ENCODE results near the gene SH3BGR. TPM values are rescaled to one million over a fixed set of nuclear protein-coding genes. Genes with fewer than 3 reads are reported as not detected.

SH3BGR gene
- total and polyA plus RNA-seq, 7 experiments from 2014 or later, result 0.94 to 3.7 (median 1.7) TPM

- H3K27ac Mint-ChIP-seq, result peak overlapping the region in 1 of 9 donors; percentile 19
Measured at GRCh38 chr21:39531064-39531463, 79.3 kb downstream of the SH3BGR start.

GRCh38 chr21:39531840-39532239 is 80.1 kb downstream of the SH3BGR start:
- H3K27ac Mint-ChIP-seq, result no peak overlapping the region
- POLR2A ChIA-PET, result no interaction called here
- DNase-seq (no peak), ATAC-seq (no peak)
- Histone ChIP-seq H3K36me3 (ENCODE audit: control insufficient read depth in 2 of 3, insufficient read depth in 3 of 3, low read length in 3 of 3) (no peaks in the 10 kb centered on the region), H3K27ac (ENCODE audit: low read depth, low read length) (no peak overlapping the region), H3K27me3 (ENCODE audit: control insufficient read depth in 2 of 2, insufficient read depth in 2 of 2, low read length in 2 of 2) (no peaks in the 10 kb centered on the region), H3K9me3 (ENCODE audit: control insufficient read depth in 2 of 3, low read length in 3 of 3) (no peaks in the 10 kb centered on the region), H3K4me3 (ENCODE audit: low read length) (no peak overlapping the region), H3K4me1 (ENCODE audit: control insufficient read depth in 2 of 2, insufficient read depth in 2 of 2, low read length in 2 of 2) (no peaks in the 10 kb centered on the region)
- H3K36me3 Mint-ChIP-seq, result no peaks in the 10 kb centered on the region
- CTCF ChIA-PET, result no interaction called here
- H3K9me3 Mint-ChIP-seq, result no peaks in the 10 kb centered on the region
- H3K27me3 Mint-ChIP-seq, result peaks cover 0 to 30% (median 23%) of the 10 kb centered on the region in 5 donors
- peaks cover 0 to 2% (median 0%) of the 10 kb centered on the region in 7 donors for H3K4me1 Mint-ChIP-seq
- no peak overlapping the region for H3K4me3 Mint-ChIP-seq
- intact Hi-C loops (cut with micrococcal nuclease), result no loop called here

More at GRCh38 chr21:39531064-39531463, 79.3 kb downstream of the SH3BGR start:
- H3K36me3 Mint-ChIP-seq, result no peaks in the 10 kb centered on the region
- H3K4me1 Mint-ChIP-seq, result peaks cover 0 to 2% (median 0%) of the 10 kb centered on the region in 7 donors
- intact Hi-C loops (cut with micrococcal nuclease), result no loop called here
- no peaks in the 10 kb centered on the region for H3K9me3 Mint-ChIP-seq
- POLR2A ChIA-PET, result no interaction called here
- no peak for ATAC-seq
- Histone ChIP-seq H3K27ac (ENCODE audit: low read depth, low read length) (no peak overlapping the region), H3K4me3 (ENCODE audit: low read length) (no peak overlapping the region), H3K27me3 (ENCODE audit: control insufficient read depth in 2 of 2, insufficient read depth in 2 of 2, low read length in 2 of 2) (no peaks in the 10 kb centered on the region), H3K9me3 (ENCODE audit: control insufficient read depth in 2 of 3, low read length in 3 of 3) (no peaks in the 10 kb centered on the region), H3K36me3 (ENCODE audit: control insufficient read depth in 2 of 3, insufficient read depth in 3 of 3, low read length in 3 of 3) (no peaks in the 10 kb centered on the region), H3K4me1 (ENCODE audit: control insufficient read depth in 2 of 2, insufficient read depth in 2 of 2, low read length in 2 of 2) (no peaks in the 10 kb centered on the region)
- H3K4me3 Mint-ChIP-seq, result no peak overlapping the region
- no peak for DNase-seq
- H3K27me3 Mint-ChIP-seq, result peaks cover 0 to 30% (median 23%) of the 10 kb centered on the region in 5 donors
- CTCF ChIA-PET, result no interaction called here

DNA sequence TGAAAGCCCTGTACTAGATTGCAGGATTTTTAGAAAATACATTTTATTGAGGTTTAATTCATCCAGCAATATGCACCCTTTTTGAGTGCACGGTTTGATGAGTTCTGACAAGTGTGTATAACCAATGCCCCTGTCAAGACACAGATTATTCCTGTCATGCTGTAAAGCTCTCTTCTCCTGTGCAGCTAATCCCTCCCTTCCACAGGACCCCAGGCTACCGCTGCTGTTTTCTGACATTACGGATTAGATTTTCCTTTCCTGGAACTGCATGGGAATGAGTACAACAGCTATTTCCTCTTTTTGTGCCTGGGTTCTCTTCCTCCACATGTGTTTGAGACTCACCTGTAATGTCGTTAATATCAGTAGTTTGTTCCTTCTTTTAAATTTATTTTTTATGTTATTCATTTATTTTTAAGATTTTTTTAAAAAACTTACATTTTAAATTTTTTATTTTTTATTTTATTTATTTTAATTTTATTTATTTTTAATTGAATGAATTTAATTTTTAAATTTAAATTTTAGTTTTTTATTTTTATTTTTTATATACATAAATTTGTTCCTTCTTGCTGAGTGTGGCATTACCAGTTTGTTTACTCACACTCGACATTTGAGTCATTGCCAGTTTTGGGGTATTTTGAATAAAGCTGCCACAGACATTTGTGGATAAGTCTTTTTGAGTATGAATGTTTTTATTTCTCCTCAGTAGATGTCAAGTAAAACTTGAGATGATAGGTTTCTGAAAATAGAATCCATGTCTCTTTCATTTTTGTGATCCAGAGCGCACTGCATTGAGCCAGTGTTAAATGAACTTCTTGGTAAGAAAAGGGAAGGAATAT is 82.0 kb downstream of the SH3BGR start:
- DNase-seq (no peak), ATAC-seq (no peak)
- intact Hi-C loops (cut with micrococcal nuclease), result no loop called here
- Histone ChIP-seq H3K4me1 (ENCODE audit: control insufficient read depth in 2 of 2, insufficient read depth in 2 of 2, low read length in 2 of 2) (no peaks in the 10 kb centered on the region), H3K27me3 (ENCODE audit: control insufficient read depth in 2 of 2, insufficient read depth in 2 of 2, low read length in 2 of 2) (no peaks in the 10 kb centered on the region), H3K4me3 (ENCODE audit: low read length) (no peak overlapping the region), H3K27ac (ENCODE audit: low read depth, low read length) (no peak overlapping the region), H3K9me3 (ENCODE audit: control insufficient read depth in 2 of 3, low read length in 3 of 3) (no peaks in the 10 kb centered on the region), H3K36me3 (ENCODE audit: control insufficient read depth in 2 of 3, insufficient read depth in 3 of 3, low read length in 3 of 3) (no peaks in the 10 kb centered on the region)
- POLR2A ChIA-PET, result no interaction called here
- H3K27ac Mint-ChIP-seq, result no peak overlapping the region
- peaks cover 0 to 2% (median 0%) of the 10 kb centered on the region in 7 donors for H3K4me1 Mint-ChIP-seq
- no peaks in the 10 kb centered on the region for H3K36me3 Mint-ChIP-seq
- peaks cover 0 to 30% (median 18%) of the 10 kb centered on the region in 5 donors for H3K27me3 Mint-ChIP-seq
- H3K9me3 Mint-ChIP-seq, result no peaks in the 10 kb centered on the region
- CTCF ChIA-PET, result no interaction called here
- no peak overlapping the region for H3K4me3 Mint-ChIP-seq

GRCh38 chr21:39535646-39536437 is 84.1 kb downstream of the SH3BGR start:
- DNase-seq (no peak), ATAC-seq (no peak)
- Histone ChIP-seq H3K27ac (ENCODE audit: low read depth, low read length) (no peak overlapping the region), H3K36me3 (ENCODE audit: control insufficient read depth in 2 of 3, insufficient read depth in 3 of 3, low read length in 3 of 3) (no peaks in the 10 kb centered on the region), H3K27me3 (ENCODE audit: control insufficient read depth in 2 of 2, insufficient read depth in 2 of 2, low read length in 2 of 2) (no peaks in the 10 kb centered on the region), H3K9me3 (ENCODE audit: control insufficient read depth in 2 of 3, low read length in 3 of 3) (no peaks in the 10 kb centered on the region), H3K4me3 (ENCODE audit: low read length) (no peak overlapping the region), H3K4me1 (ENCODE audit: control insufficient read depth in 2 of 2, insufficient read depth in 2 of 2, low read length in 2 of 2) (no peaks in the 10 kb centered on the region)
- Mint-ChIP-seq H3K36me3 (no peaks in the 10 kb centered on the region), H3K9me3 (peaks cover 0 to 3% (median 0%) of the 10 kb centered on the region in 11 donors), H3K4me1 (peaks cover 0 to 1% (median 0%) of the 10 kb centered on the region in 7 donors), H3K27me3 (peaks cover 0 to 27% (median 19%) of the 10 kb centered on the region in 5 donors), H3K4me3 (no peak overlapping the region), H3K27ac (no peak overlapping the region)
- POLR2A ChIA-PET, result no interaction called here
- CTCF ChIA-PET, result no interaction called here
- intact Hi-C loops (cut with micrococcal nuclease), result no loop called here

- Histone ChIP-seq H3K27ac (ENCODE audit: low read depth, low read length) (no peak overlapping the region), H3K9me3 (ENCODE audit: control insufficient read depth in 2 of 3, low read length in 3 of 3) (no peaks in the 10 kb centered on the region), H3K4me3 (ENCODE audit: low read length) (no peak overlapping the region), H3K27me3 (ENCODE audit: control insufficient read depth in 2 of 2, insufficient read depth in 2 of 2, low read length in 2 of 2) (no peaks in the 10 kb centered on the region), H3K4me1 (ENCODE audit: control insufficient read depth in 2 of 2, insufficient read depth in 2 of 2, low read length in 2 of 2) (no peaks in the 10 kb centered on the region), H3K36me3 (ENCODE audit: control insufficient read depth in 2 of 3, insufficient read depth in 3 of 3, low read length in 3 of 3) (no peaks in the 10 kb centered on the region)
- Mint-ChIP-seq H3K27ac (no peak overlapping the region), H3K9me3 (peaks cover 0 to 5% (median 0%) of the 10 kb centered on the region in 11 donors), H3K36me3 (peaks cover 0 to 3% (median 0%) of the 10 kb centered on the region in 5 donors), H3K4me3 (no peak overlapping the region), H3K4me1 (no peaks in the 10 kb centered on the region), H3K27me3 (peaks cover 0 to 32% (median 23%) of the 10 kb centered on the region in 5 donors)
- POLR2A ChIA-PET, result no interaction called here
- ATAC-seq (no peak), DNase-seq (no peak)
- intact Hi-C loops (cut with micrococcal nuclease), result no loop called here
- CTCF ChIA-PET, result no interaction called here
Measured at GRCh38 chr21:39536835-39537234, 85.1 kb downstream of the SH3BGR start.

DNA sequence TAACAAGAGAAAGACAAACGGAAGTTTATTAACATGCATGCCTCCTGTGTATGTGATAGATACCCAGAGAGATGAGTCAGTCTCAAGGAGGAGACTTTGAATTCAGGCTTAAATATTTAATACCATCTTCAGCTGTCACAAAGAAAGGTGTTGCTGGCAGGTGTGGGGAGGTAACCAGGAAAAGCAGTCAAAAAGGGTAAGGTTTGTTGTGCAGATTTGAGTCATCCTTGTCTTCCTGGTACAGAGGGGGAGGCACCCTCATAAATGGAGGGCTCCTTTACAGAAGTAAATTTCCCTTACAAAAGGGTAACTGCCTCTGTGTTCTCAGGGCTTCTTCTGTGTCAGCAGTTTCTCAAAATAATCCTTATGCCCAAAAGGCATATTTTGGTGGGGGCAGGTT is 85.8 kb downstream of the SH3BGR start:
- POLR2A ChIA-PET, result no interaction called here
- intact Hi-C loops (cut with micrococcal nuclease), result no loop called here

More for the DNA sequence above, 85.8 kb downstream of the SH3BGR start:
- Mint-ChIP-seq H3K4me1 (no peaks in the 10 kb centered on the region), H3K36me3 (peaks cover 0 to 3% (median 0%) of the 10 kb centered on the region in 5 donors), H3K27me3 (peaks cover 0 to 38% (median 22%) of the 10 kb centered on the region in 5 donors), H3K4me3 (no peak overlapping the region), H3K9me3 (peaks cover 0 to 5% (median 0%) of the 10 kb centered on the region in 11 donors), H3K27ac (no peak overlapping the region)
- DNase-seq (no peak), ATAC-seq (no peak)
- Histone ChIP-seq H3K27ac (ENCODE audit: low read depth, low read length) (no peak overlapping the region), H3K4me3 (ENCODE audit: low read length) (no peak overlapping the region), H3K4me1 (ENCODE audit: control insufficient read depth in 2 of 2, insufficient read depth in 2 of 2, low read length in 2 of 2) (no peaks in the 10 kb centered on the region), H3K36me3 (ENCODE audit: control insufficient read depth in 2 of 3, insufficient read depth in 3 of 3, low read length in 3 of 3) (no peaks in the 10 kb centered on the region), H3K27me3 (ENCODE audit: control insufficient read depth in 2 of 2, insufficient read depth in 2 of 2, low read length in 2 of 2) (no peaks in the 10 kb centered on the region), H3K9me3 (ENCODE audit: control insufficient read depth in 2 of 3, low read length in 3 of 3) (no peaks in the 10 kb centered on the region)
- CTCF ChIA-PET, result no interaction called here

All from naive thymus-derived CD4-positive, alpha-beta T cell (primary cell).